Measurements from ENCODE around the gene EFCAB14. TPM values are rescaled to one million over a fixed set of nuclear protein-coding genes. Genes with fewer than 3 reads are reported as not detected.
"Not testable (repeated sequence)": the region's sequence is repeated elsewhere in the genome, so short reads cannot be mapped to it uniquely, and the experiment has no call there.

Gene EFCAB14
- total and polyA plus RNA-seq, 3 experiments from 2014 or later = 41.2 to 135 (median 43.5) TPM

DNA sequence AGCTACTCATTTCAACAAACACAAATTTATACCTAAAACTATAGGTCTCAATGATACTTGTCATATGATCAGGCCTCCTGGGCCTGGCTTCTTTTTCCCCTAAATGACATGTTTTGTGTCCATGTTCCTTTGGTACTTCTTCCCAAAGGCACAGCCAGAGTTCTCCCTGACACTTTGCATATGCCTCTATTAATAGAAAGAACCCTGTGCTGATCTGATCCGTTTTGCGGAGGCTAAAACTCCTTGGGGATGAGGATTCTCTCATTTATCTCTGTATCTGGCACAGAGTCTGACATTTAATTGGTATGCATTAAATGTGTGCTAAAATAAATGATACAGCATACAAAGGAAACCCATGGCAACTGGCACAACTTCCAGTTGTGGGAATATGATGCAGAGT is 62.3 kb downstream of the EFCAB14 start:
- peaks cover 21% of the 10 kb centered on the region for H3K36me3 ChIP-seq (ENCODE audit: insufficient read depth, low read length)
- POLR2A ChIA-PET = no interaction called here

DNA sequence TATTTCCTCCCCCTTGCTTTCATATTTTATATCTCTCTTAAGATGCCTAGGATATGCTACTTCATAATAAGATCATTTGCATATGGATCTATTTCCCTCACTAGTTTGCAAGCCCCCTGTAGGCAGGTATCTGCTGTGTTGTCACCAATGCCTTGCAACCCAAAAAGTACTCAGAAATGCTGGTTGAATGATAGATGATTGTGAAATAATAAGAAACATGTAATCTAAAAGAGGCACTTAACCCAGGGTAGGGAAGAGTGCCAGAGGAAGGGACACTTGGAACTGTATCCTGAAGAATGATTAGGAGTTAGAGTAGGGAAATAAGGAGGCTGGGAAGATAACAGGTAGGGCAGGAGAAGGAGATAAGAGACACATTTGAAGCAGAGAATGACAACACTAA is 63.1 kb downstream of the EFCAB14 start:
- Histone ChIP-seq H3K27ac (ENCODE audit: low read depth, low read length) (no peak overlapping the region), H3K4me1 (ENCODE audit: insufficient read depth, low read length) (no peaks in the 10 kb centered on the region), H3K27me3 (ENCODE audit: insufficient read depth, low read length, poor library complexity, severe bottlenecking) (no peaks in the 10 kb centered on the region), H3K9me3 (ENCODE audit: low read length) (no peaks in the 10 kb centered on the region), H3K4me3 (ENCODE audit: low read length) (no peak overlapping the region), H3K36me3 (ENCODE audit: insufficient read depth, low read length) (peaks cover 21% of the 10 kb centered on the region)
- Mint-ChIP-seq H3K4me3 (no peak overlapping the region), H3K36me3 (peaks cover 35 to 82% (median 44%) of the 10 kb centered on the region in 3 donors), H3K9me3 (peaks cover 0 to 2% (median 0%) of the 10 kb centered on the region in 5 donors), H3K27me3 (no peaks in the 10 kb centered on the region), H3K27ac (peak overlapping the region in 4 of 8 donors; percentile 5 to 72 (median 44)), H3K4me1 (peaks cover 7 to 18% (median 17%) of the 10 kb centered on the region in 3 donors)
- POLR2A ChIA-PET = no interaction called here
- DNase-seq = no peak
- CTCF ChIA-PET = no interaction called here

More for the DNA sequence above, 62.3 kb downstream of the EFCAB14 start:
- Mint-ChIP-seq H3K9me3 (peaks cover 0 to 2% (median 0%) of the 10 kb centered on the region in 5 donors), H3K36me3 (peaks cover 34 to 81% (median 44%) of the 10 kb centered on the region in 3 donors), H3K4me3 (no peak overlapping the region), H3K27ac (peak overlapping the region in 1 of 8 donors; percentile 12), H3K27me3 (no peaks in the 10 kb centered on the region), H3K4me1 (peaks cover 7 to 18% (median 17%) of the 10 kb centered on the region in 3 donors)
- CTCF ChIA-PET = interaction anchor here (1.6 kb wide), 1 partner anchor 11 kb away, joined by 3 read pairs; no protein-coding TSS in a partner anchor
- Histone ChIP-seq H3K4me1 (ENCODE audit: insufficient read depth, low read length) (no peaks in the 10 kb centered on the region), H3K4me3 (ENCODE audit: low read length) (no peak overlapping the region), H3K9me3 (ENCODE audit: low read length) (no peaks in the 10 kb centered on the region), H3K27me3 (ENCODE audit: insufficient read depth, low read length, poor library complexity, severe bottlenecking) (no peaks in the 10 kb centered on the region), H3K27ac (ENCODE audit: low read depth, low read length) (no peak overlapping the region)
- DNase-seq = no peak

DNA sequence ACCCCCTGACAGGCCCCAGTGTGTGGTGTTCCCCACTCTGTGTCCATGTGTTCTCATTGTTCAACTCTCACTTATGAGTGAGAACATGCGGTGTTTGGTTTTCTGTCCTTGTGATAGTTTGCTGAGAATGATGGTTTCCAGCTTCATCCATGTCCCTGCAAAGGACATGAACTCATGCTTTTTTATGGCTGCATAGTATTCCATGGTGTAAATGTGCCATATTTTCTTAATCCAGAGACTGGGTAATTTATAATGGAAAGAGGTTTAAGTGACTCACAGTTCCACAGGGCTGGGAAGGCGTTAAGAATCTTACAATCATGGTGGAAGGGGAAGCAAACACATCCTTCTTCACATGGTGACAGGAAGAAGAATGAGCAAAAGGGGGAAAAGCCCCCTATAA is 64.2 kb downstream of the EFCAB14 start:
- peaks cover 46 to 86% (median 49%) of the 10 kb centered on the region in 3 donors for H3K36me3 Mint-ChIP-seq
- H3K4me1 Mint-ChIP-seq; H3K4me3 ChIP-seq (ENCODE audit: low read length); H3K9me3 ChIP-seq (ENCODE audit: low read length); H3K4me1 ChIP-seq (ENCODE audit: insufficient read depth, low read length); H3K27me3 ChIP-seq (ENCODE audit: insufficient read depth, low read length, poor library complexity, severe bottlenecking); H3K4me3 Mint-ChIP-seq; H3K27me3 Mint-ChIP-seq; H3K27ac ChIP-seq (ENCODE audit: low read depth, low read length); POLR2A ChIA-PET; H3K9me3 Mint-ChIP-seq; DNase-seq; CTCF ChIA-PET; H3K27ac Mint-ChIP-seq: not testable (repeated sequence)
- H3K36me3 ChIP-seq (ENCODE audit: insufficient read depth, low read length) = peaks cover 21% of the 10 kb centered on the region

DNA sequence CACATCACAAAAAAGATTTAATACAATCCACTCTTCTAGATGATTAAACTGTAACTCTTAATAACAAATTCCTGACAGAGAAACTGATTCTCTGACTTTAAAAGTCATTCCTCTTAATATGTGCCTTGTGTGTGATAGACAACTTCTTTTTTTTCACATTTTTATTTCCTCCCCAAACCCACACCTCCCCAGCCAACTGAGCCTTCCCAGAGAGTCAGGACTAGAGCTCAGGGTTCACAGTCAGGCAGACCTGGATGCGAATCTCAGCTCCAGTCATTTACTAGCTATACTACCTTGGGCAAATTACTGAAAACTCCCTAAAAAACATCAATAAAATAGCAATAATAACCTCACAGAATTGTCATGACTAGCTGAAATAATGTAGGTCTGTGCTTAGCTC is 64.9 kb downstream of the EFCAB14 start:
- H3K27ac Mint-ChIP-seq = peak overlapping the region in 1 of 8 donors; percentile 8
- no peaks in the 10 kb centered on the region for H3K27me3 Mint-ChIP-seq
- peaks cover 49 to 87% (median 52%) of the 10 kb centered on the region in 3 donors for H3K36me3 Mint-ChIP-seq
- no peak for DNase-seq
- Histone ChIP-seq H3K4me1 (ENCODE audit: insufficient read depth, low read length) (no peaks in the 10 kb centered on the region), H3K4me3 (ENCODE audit: low read length) (no peak overlapping the region), H3K36me3 (ENCODE audit: insufficient read depth, low read length) (peaks cover 21% of the 10 kb centered on the region), H3K27me3 (ENCODE audit: insufficient read depth, low read length, poor library complexity, severe bottlenecking) (no peaks in the 10 kb centered on the region), H3K27ac (ENCODE audit: low read depth, low read length) (no peak overlapping the region), H3K9me3 (ENCODE audit: low read length) (no peaks in the 10 kb centered on the region)
- no peak overlapping the region for H3K4me3 Mint-ChIP-seq
- ChIA-PET CTCF (no interaction called here), POLR2A (interaction anchor here (0.7 kb wide), 1 partner anchor 20 kb away, joined by 4 read pairs; no protein-coding TSS in a partner anchor)
- peaks cover 0 to 2% (median 2%) of the 10 kb centered on the region in 5 donors for H3K9me3 Mint-ChIP-seq
- peaks cover 0 to 4% (median 3%) of the 10 kb centered on the region in 3 donors for H3K4me1 Mint-ChIP-seq

DNA sequence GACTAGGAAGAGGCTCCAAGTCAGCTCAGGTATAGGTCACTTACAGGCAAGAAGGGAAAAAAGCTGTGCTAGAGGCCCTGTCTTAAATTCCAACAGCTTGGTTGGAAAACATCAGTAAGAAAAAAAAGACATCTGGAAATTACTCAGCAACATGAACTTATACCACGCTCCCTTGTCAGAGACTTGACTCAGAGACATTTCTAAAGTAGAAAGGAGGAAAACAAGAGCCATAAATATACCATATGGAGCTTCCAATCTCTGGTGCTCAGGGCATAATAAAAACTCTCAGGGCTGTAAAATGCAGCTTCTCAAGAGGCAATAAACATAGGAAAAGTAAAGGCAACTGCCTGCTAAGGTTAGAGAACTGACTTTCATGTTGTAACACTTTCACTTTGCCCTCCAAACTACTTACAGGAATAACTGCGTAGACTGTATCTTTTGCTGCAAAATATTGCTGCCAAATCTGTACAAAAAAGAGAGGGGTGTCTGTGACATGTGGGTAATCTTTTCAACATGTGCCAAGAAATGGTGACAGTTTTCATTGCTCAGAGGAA is 65.4 kb downstream of the EFCAB14 start:
- H3K4me1 ChIP-seq (ENCODE audit: insufficient read depth, low read length) = no peaks in the 10 kb centered on the region
- Mint-ChIP-seq H3K4me3 (no peak overlapping the region), H3K36me3 (peaks cover 49 to 85% (median 52%) of the 10 kb centered on the region in 3 donors), H3K9me3 (peaks cover 0 to 2% (median 2%) of the 10 kb centered on the region in 5 donors), H3K4me1 (peaks cover 0 to 4% (median 3%) of the 10 kb centered on the region in 3 donors), H3K27ac (peak overlapping the region in 1 of 8 donors; percentile 12), H3K27me3 (no peaks in the 10 kb centered on the region)
- H3K27me3 ChIP-seq (ENCODE audit: insufficient read depth, low read length, poor library complexity, severe bottlenecking) = no peaks in the 10 kb centered on the region
- H3K4me3 ChIP-seq (ENCODE audit: low read length) = no peak overlapping the region
- H3K36me3 ChIP-seq (ENCODE audit: insufficient read depth, low read length) = peaks cover 21% of the 10 kb centered on the region
- no peak for DNase-seq
- CTCF ChIA-PET = no interaction called here
- POLR2A ChIA-PET = interaction anchor here (0.7 kb wide), 1 partner anchor 21 kb away, joined by 4 read pairs; no protein-coding TSS in a partner anchor
- no peak overlapping the region for H3K27ac ChIP-seq (ENCODE audit: low read depth, low read length)
- H3K9me3 ChIP-seq (ENCODE audit: low read length) = no peaks in the 10 kb centered on the region

DNA sequence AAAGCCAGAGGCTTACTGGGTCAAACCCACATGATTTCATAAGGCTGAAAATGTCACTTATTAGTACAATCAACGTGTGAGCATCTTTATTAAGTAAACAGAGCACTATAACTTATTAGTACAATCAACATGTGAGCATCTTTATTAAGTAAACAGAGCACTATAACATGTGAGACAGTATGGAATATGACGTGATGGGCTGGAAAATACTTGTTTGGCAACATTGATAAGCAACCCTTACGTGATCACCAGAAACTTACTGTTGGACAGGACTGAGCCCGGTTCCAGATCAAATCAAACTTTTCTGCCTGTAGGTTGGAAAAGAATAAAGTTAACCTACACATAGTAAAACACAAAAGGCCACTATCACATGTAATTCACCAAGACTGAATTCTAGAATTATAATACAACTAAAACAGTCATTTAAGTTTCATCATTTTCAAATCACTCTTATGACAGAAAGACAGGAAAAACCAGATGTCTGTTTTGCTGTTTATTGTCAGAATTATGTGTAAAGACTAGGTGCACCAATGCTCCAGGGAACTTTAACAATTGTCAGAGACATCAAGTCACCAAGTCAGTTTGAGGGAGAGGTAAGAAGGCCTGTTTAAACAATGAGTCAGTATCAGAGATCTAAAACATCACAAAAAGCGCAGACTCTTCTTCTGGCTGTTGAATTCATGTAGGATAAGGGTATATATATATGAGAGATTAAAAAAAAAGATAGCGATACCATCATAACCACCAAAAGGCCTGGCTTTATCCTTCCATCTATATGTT is 66.4 kb downstream of the EFCAB14 start:
- H3K4me3 ChIP-seq (ENCODE audit: low read length) = no peak overlapping the region
- no peaks in the 10 kb centered on the region for H3K9me3 ChIP-seq (ENCODE audit: low read length)
- H3K36me3 Mint-ChIP-seq = peaks cover 47 to 80% (median 52%) of the 10 kb centered on the region in 3 donors
- no peaks in the 10 kb centered on the region for H3K27me3 ChIP-seq (ENCODE audit: insufficient read depth, low read length, poor library complexity, severe bottlenecking)
- H3K36me3 ChIP-seq (ENCODE audit: insufficient read depth, low read length) = peaks cover 21% of the 10 kb centered on the region
- DNase-seq = no peak
- H3K9me3 Mint-ChIP-seq = peaks cover 0 to 2% (median 2%) of the 10 kb centered on the region in 5 donors
- POLR2A ChIA-PET = no interaction called here
- no peak overlapping the region for H3K27ac ChIP-seq (ENCODE audit: low read depth, low read length)
- peaks cover 0 to 4% (median 3%) of the 10 kb centered on the region in 3 donors for H3K4me1 Mint-ChIP-seq
- H3K4me3 Mint-ChIP-seq = no peak overlapping the region
- H3K27ac Mint-ChIP-seq = peak overlapping the region in 3 of 8 donors; percentile 12 to 71 (median 57)
- H3K27me3 Mint-ChIP-seq = no peaks in the 10 kb centered on the region
- H3K4me1 ChIP-seq (ENCODE audit: insufficient read depth, low read length) = no peaks in the 10 kb centered on the region
- CTCF ChIA-PET = no interaction called here

DNA sequence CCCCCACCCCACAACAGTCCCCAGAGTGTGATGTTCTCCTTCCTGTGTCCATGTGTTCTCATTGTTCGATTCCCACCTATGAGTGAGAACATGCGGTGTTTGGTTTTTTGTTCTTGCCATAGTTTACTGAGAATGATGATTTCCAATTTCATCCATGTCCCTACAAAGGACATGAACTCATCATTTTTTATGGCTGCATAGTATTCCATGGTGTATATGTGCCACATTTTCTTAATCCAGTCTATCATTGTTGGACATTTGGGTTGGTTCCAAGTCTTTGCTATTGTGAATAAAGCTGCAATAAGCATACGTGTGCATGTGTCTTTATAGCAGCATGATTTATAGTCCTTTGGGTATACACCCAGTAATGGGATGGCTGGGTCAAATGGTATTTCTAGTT is 67.8 kb downstream of the EFCAB14 start:
- POLR2A ChIA-PET = not testable (repeated sequence)

DNA sequence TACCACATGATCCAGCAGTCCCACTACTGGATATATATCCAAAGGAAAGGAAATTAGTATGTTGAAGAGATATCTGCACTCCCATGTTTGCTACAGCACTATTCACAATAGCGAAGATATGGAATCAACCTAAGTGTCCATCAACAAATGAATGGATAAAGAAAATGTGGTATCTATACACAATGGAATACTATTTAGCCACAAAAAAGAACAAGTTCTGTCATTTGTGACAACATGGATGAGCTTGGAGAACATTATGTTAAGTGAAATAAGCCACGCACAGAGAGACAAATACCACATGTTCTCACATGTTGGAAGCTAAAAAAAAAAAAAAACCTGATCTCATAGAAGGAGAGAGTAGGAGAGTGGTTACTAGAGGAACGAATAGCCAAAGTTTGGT is 68.4 kb downstream of the EFCAB14 start:
- no peak for DNase-seq
- Mint-ChIP-seq H3K9me3 (peaks cover 0 to 2% (median 2%) of the 10 kb centered on the region in 5 donors), H3K4me1 (peaks cover 0 to 4% (median 3%) of the 10 kb centered on the region in 3 donors), H3K36me3 (peaks cover 38 to 72% (median 53%) of the 10 kb centered on the region in 3 donors), H3K4me3 (no peak overlapping the region), H3K27me3 (no peaks in the 10 kb centered on the region), H3K27ac (no peak overlapping the region)
- CTCF ChIA-PET = no interaction called here
- no peak overlapping the region for H3K4me3 ChIP-seq (ENCODE audit: low read length)
- POLR2A ChIA-PET = interaction anchor here (0.6 kb wide), 1 partner anchor 45 kb away, joined by 3 read pairs; no protein-coding TSS in a partner anchor
- H3K9me3 ChIP-seq (ENCODE audit: low read length) = no peaks in the 10 kb centered on the region
- peaks cover 5% of the 10 kb centered on the region for H3K36me3 ChIP-seq (ENCODE audit: insufficient read depth, low read length)
- H3K27me3 ChIP-seq (ENCODE audit: insufficient read depth, low read length, poor library complexity, severe bottlenecking) = no peaks in the 10 kb centered on the region
- H3K4me1 ChIP-seq (ENCODE audit: insufficient read depth, low read length) = no peaks in the 10 kb centered on the region
- no peak overlapping the region for H3K27ac ChIP-seq (ENCODE audit: low read depth, low read length)

More for the DNA sequence above, 67.8 kb downstream of the EFCAB14 start:
- H3K27ac ChIP-seq (ENCODE audit: low read depth, low read length); H3K9me3 Mint-ChIP-seq; H3K27me3 ChIP-seq (ENCODE audit: insufficient read depth, low read length, poor library complexity, severe bottlenecking); H3K4me3 ChIP-seq (ENCODE audit: low read length); H3K9me3 ChIP-seq (ENCODE audit: low read length); H3K4me1 ChIP-seq (ENCODE audit: insufficient read depth, low read length); H3K27ac Mint-ChIP-seq; H3K4me1 Mint-ChIP-seq; H3K27me3 Mint-ChIP-seq; DNase-seq; CTCF ChIA-PET; H3K4me3 Mint-ChIP-seq: not testable (repeated sequence)
- peaks cover 45 to 78% (median 60%) of the 10 kb centered on the region in 3 donors for H3K36me3 Mint-ChIP-seq
- H3K36me3 ChIP-seq (ENCODE audit: insufficient read depth, low read length) = peaks cover 12% of the 10 kb centered on the region

Measured in CD8-positive, alpha-beta memory T cell (primary cell).